GM19099 (cell line): Measurements from ENCODE around the gene GLI3.

ENCODE experiments used
- POLR2A ChIP-seq: IDR thresholded peaks from 3 replicates; pipeline ENCODE4 v1.6.1; 2011; ENCODE audit warnings: low read depth; ENCODE audit not compliant: insufficient read length; ENCODE audit errors: extremely low read depth

The GLI3 gene

GRCh38 chr7:42236976-42237810 lies at the start of gene GLI3:
GLI3 (minus strand) TSS chr7:42237209; CDS start chr7:42223253, 13,956 bp downstream.
- no peak for TF ChIP-seq POLR2A

GRCh38 chr7:42285383-42285824 lies 48.4 kb upstream of the GLI3 start:
- TF ChIP-seq POLR2A, result no peak

DNA sequence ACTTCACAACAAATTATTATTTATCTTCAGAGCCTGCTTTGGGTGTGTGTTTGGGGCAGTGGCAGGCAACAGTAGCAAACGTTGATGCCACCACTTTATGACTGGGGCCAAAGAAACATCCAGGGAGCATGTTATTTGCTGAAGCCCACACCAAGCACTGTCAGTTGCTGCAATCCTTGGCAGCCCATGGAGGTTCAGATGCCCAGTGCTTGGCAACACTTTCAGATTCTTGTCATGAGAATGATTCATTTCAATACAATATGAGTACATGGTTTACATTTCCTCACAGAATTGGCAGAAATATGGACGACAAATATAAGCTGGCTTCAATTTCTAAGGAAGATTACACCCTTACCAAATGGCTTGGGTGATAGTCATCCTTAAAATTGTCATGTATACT lies 46.5 kb upstream of the GLI3 start:
- no peak for TF ChIP-seq POLR2A

DNA sequence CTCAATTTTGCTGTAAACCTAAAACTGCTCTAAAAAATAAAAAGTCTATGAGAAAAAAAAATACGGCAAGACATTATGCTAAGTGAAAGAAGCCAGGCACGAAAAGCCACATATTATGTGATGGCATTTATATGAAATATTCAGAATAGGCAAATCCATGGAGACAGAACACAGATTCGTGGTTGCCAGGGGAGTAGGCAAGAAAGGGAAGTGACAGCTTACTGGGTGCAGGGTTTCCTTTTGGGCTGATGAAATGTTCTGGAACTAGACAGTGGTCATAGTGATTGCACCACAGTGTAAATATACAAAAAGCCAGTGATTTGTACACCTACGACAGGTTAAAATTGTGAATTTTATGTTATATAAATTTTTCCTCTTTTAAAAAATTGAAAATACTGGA lies 41.3 kb upstream of the GLI3 start:
- TF ChIP-seq POLR2A, result no peak

DNA sequence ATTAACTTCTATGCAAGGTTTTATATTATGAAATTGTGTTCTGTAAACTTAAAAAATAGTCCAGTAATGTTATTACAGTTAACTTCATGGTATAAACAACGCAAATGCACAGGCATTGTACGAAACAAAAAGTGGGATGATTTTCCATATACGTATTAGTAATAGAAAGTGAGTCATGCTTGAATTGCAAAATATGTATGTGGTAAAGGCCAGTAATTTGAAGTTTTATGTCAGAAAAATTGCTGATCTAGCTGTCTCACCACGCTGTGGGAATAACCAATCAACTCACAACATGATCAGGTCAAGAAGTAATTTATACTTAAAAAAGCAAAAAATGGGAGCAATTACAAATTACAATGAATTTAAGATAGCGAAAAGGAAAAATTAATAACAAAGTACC lies 37.0 kb upstream of the GLI3 start:
- no peak for TF ChIP-seq POLR2A

GRCh38 chr7:42272793-42273665 lies 36.0 kb upstream of the GLI3 start:
- TF ChIP-seq POLR2A, result no peak

GRCh38 chr7:42269161-42269560 lies 32.2 kb upstream of the GLI3 start:
- TF ChIP-seq POLR2A, result no peak

- no peak for TF ChIP-seq POLR2A
These were observed 27.7 kb upstream of the GLI3 start for GRCh38 chr7:42264702-42265101.

DNA sequence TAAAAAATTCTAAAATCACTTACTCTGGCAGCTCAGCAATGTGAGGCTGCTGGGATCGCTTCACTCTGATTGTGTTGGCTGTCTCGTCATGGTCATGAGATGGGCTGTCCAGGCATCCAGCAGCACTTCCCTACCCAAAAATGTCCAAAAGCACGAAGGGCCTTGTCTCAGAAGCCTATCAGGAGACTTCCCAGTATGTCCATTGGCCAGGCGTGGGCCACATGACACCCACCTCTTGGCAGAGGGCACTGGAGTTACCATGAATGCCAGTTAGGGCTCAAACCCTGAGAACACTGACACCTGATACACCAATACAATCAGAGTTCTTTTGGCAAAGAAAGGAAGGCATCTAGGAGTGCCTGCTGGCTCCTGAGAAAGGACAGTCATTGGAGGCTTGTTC lies 27.0 kb upstream of the GLI3 start:
- TF ChIP-seq POLR2A, result no peak

GRCh38 chr7:42262964-42263363 lies 26.0 kb upstream of the GLI3 start:
- TF ChIP-seq POLR2A, result no peak

DNA sequence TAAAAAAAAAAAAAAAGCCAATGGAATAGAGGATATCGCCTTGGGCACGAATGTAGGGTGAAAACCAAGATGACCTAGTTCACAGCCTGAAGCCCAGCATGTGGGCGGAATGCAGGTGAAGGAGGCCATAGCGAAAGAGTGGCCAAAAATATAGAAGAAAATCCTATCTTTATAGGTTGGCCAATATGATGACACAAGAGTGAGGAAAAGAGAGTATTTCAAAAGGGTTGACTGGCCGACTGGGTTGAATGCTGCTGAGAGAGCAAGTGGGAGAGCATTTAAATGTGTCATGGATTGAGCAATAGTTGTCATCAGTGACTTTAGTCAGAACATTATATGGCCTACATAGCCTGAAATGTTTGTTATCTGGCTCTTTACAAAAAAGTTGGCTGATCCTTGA lies 17.2 kb upstream of the GLI3 start:
- TF ChIP-seq POLR2A, result no peak

DNA sequence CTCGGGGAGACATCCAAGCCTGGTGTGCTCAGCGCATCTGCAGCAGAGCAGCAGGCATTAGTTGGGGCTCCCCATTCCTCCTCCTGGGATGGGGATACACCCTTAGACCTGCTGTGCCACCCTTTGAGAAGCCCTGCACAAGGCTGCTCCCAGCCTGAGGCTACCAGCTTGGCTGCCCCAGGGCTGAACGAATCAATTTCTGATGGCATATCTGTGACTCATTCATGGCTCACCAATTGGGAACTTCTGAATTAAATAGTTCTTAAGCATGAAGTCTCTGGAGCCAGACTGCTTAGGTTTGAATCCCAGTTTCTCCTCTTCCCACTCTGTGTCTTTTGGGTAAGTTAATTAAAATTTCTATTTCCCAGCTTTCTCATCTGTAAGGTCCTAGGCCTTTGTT lies 16.3 kb upstream of the GLI3 start:
- no peak for TF ChIP-seq POLR2A

DNA sequence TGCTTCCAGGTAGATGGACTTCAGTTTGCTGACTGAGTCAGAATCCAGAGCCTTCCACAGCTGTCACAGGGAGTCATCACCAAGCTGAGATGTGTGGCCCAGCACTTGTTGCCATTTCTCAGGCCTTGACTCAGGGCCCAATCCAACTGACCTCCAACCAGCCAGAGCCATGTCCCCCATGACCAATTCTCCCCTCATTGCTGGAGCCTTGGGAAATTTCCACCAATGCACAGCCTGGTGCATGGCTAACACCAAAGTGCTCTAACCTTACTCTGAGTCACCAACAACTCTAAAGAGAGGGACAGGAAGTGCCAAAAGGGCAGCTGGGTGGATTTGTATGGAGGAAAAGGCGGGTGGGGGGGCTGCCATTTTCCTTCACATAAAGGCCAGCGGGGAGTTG lies 13.4 kb upstream of the GLI3 start:
- TF ChIP-seq POLR2A, result no peak

DNA sequence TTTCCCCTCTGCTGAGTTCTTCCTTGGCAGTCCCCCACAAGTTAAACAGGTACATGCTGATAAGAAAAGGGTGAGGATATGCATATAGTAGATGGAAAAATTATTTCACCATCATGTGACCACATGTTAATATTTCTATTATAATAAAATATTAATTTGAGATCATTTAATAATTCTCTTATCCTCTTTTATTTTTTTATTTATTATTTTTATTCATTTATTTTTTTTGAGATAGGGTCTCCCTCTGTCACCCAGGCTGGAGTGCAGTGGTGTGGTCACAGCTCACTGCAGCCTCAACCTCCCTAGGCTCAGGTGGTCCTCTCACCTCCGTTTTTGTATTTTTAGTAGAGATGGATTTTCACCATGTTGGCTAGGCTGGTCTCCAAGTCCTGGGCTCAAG lies 11.6 kb upstream of the GLI3 start:
- no peak for TF ChIP-seq POLR2A

DNA sequence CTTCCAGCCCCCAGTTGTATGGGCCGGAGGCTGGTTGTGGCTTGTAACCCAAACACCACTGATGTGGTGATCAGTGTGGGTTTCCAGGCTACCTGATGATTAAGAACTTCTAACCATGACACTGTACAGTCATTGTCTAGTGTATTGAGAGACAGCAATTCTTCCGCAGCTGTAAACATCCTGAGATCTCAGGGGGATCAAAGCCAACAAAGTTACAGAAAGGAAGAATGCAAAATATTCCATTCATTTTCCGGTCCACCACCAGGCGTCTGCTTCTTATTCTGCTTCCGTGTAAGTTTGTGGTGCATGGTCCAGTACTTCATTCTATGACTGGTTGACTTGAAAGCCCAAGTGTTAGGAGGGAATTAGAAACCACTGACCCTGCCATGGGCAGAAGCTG lies 10.3 kb upstream of the GLI3 start:
- no peak for TF ChIP-seq POLR2A

DNA sequence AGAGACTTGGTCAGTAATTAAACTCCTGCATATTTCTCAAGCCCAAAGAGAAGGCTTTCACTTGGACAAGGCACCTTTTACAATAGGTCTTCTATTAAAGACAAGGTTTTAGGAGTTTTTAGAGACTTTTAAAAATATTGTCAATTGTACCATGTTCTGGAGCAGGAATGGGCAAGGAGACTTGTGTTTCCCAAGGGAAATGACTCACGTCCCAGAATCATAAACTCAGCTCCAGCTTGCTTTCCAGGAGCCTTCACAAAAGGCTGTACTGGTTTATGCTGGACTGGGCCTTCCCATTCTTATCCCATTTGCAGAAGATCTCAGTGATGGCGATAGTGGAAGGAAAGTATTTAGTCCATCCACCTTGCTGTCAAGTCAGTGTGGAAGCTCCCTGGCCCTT lies 7.8 kb upstream of the GLI3 start:
- no peak for TF ChIP-seq POLR2A
